Brain microvascular endothelial cell (primary cell): Measurements from ENCODE around the gene TMPRSS9.
A peak's percentile ranks its signal among the peaks of the same experiment; 100 is the strongest.
"Not testable (repeated sequence)": the region's sequence is repeated elsewhere in the genome, so short reads cannot be mapped to it uniquely, and the experiment has no call there.

Experiments used
- DNase-seq: peaks from one replicate; pipeline ENCODE4 v3.0.0-alpha.2; 2020
- H3K27ac ChIP-seq: fragments of 250-450 bp; sonication (Bioruptor Pico); 2 replicates; pipeline ENCODE4 v1.5.1; 2020; ENCODE audit warnings: mild to moderate bottlenecking, moderate library complexity
- H3K27me3 ChIP-seq: fragments of 250-450 bp; sonication (Bioruptor Pico); replicated peaks from 2 replicates; pipeline ENCODE4 v1.5.1; 2020; ENCODE audit warnings: mild to moderate bottlenecking
- H3K36me3 ChIP-seq: fragments of 250-450 bp; sonication (Bioruptor Pico); replicated peaks from 2 replicates; pipeline ENCODE4 v1.5.1; 2020; ENCODE audit warnings: mild to moderate bottlenecking
- H3K4me3 ChIP-seq: 2 replicates; pipeline ENCODE4 v1.5.1; 2011; ENCODE audit warnings: low read depth, mild to moderate bottlenecking, control low read depth, low read length, moderate library complexity
- CTCF ChIP-seq: IDR thresholded peaks from 2 replicates; pipeline ENCODE4 v1.5.1; 2011; ENCODE audit warnings: low read depth, mild to moderate bottlenecking, moderate library complexity, low read length, control low read depth, inconsistent platforms; ENCODE audit errors: missing control alignments
- in situ Hi-C: cut with HindIII; loops from 2 replicates; pipeline ENCODE4 v1.10.0; 2017; ENCODE audit warnings: low sequenced_read_pairs, low pct_ligation_motif_present

TMPRSS9 gene

GRCh38 chr19:2469102-2469914 is 109.2 kb downstream of the TMPRSS9 start:
- Histone ChIP-seq H3K36me3 (no peaks in the 10 kb centered on the region), H3K27ac (peak overlapping the region; percentile 20), H3K27me3 (no peaks in the 10 kb centered on the region), H3K4me3 (no peak overlapping the region)
- TF ChIP-seq CTCF = no peak
- peak; percentile 82 for DNase-seq
- in situ Hi-C loops = no loop called here

GRCh38 chr19:2469915-2470200 is 109.8 kb downstream of the TMPRSS9 start:
- in situ Hi-C loops, H3K4me3 ChIP-seq, H3K27ac ChIP-seq, DNase-seq, H3K27me3 ChIP-seq, H3K36me3 ChIP-seq: not testable (repeated sequence)

- in situ Hi-C loops = no loop called here
- H3K36me3 ChIP-seq = peaks cover 20% of the 10 kb centered on the region
- H3K27me3 ChIP-seq = no peaks in the 10 kb centered on the region
- TF ChIP-seq CTCF = peak; percentile 78
- peak; percentile 83 for DNase-seq
- H3K27ac ChIP-seq = peak overlapping the region; percentile 85
- peak overlapping the region; percentile 60 for H3K4me3 ChIP-seq
These were observed 114.4 kb downstream of the TMPRSS9 start for GRCh38 chr19:2474232-2475017.

- peak; percentile 58 for DNase-seq
- H3K4me3 ChIP-seq = peak overlapping the region; percentile 60
- in situ Hi-C loops = no loop called here
- no peak for TF ChIP-seq CTCF
- peak overlapping the region; percentile 85 for H3K27ac ChIP-seq
- H3K27me3 ChIP-seq = no peaks in the 10 kb centered on the region
- H3K36me3 ChIP-seq = peaks cover 20% of the 10 kb centered on the region
These were observed 115.1 kb downstream of the TMPRSS9 start for GRCh38 chr19:2475018-2475701.
